ENCODE data around the gene MAP7.

- TF ChIP-seq, protein P1, sequence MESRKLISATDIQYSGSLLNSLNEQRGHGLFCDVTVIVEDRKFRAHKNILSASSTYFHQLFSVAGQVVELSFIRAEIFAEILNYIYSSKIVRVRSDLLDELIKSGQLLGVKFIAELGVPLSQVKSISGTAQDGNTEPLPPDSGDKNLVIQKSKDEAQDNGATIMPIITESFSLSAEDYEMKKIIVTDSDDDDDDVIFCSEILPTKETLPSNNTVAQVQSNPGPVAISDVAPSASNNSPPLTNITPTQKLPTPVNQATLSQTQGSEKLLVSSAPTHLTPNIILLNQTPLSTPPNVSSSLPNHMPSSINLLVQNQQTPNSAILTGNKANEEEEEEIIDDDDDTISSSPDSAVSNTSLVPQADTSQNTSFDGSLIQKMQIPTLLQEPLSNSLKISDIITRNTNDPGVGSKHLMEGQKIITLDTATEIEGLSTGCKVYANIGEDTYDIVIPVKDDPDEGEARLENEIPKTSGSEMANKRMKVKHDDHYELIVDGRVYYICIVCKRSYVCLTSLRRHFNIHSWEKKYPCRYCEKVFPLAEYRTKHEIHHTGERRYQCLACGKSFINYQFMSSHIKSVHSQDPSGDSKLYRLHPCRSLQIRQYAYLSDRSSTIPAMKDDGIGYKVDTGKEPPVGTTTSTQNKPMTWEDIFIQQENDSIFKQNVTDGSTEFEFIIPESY (IDR thresholded peaks at IDR 0.05), result no peak
- no peak for TF ChIP-seq CTCF (IDR thresholded peaks at IDR 0.05; ENCODE audit: low read depth, low read length, missing input control)
- no peak for TF ChIP-seq YY1 (IDR thresholded peaks at IDR 0.05)
- TF ChIP-seq JUND (IDR thresholded peaks at IDR 0.05), result no peak
- TF ChIP-seq, protein P2, sequence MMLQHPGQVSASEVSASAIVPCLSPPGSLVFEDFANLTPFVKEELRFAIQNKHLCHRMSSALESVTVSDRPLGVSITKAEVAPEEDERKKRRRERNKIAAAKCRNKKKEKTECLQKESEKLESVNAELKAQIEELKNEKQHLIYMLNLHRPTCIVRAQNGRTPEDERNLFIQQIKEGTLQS (IDR thresholded peaks at IDR 0.05), result no peak
- no peak for TF ChIP-seq RXRA (IDR thresholded peaks at IDR 0.05)
- TF ChIP-seq GABPA (IDR thresholded peaks at IDR 0.05 in 1 of 2, conservative IDR thresholded peaks at IDR 0.05 in 1 of 2), result no peak
- TF ChIP-seq, protein P3, sequence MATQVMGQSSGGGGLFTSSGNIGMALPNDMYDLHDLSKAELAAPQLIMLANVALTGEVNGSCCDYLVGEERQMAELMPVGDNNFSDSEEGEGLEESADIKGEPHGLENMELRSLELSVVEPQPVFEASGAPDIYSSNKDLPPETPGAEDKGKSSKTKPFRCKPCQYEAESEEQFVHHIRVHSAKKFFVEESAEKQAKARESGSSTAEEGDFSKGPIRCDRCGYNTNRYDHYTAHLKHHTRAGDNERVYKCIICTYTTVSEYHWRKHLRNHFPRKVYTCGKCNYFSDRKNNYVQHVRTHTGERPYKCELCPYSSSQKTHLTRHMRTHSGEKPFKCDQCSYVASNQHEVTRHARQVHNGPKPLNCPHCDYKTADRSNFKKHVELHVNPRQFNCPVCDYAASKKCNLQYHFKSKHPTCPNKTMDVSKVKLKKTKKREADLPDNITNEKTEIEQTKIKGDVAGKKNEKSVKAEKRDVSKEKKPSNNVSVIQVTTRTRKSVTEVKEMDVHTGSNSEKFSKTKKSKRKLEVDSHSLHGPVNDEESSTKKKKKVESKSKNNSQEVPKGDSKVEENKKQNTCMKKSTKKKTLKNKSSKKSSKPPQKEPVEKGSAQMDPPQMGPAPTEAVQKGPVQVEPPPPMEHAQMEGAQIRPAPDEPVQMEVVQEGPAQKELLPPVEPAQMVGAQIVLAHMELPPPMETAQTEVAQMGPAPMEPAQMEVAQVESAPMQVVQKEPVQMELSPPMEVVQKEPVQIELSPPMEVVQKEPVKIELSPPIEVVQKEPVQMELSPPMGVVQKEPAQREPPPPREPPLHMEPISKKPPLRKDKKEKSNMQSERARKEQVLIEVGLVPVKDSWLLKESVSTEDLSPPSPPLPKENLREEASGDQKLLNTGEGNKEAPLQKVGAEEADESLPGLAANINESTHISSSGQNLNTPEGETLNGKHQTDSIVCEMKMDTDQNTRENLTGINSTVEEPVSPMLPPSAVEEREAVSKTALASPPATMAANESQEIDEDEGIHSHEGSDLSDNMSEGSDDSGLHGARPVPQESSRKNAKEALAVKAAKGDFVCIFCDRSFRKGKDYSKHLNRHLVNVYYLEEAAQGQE (IDR thresholded peaks at IDR 0.05), result no peak
- TF ChIP-seq FOXA1 (IDR thresholded peaks at IDR 0.05), result no peak
- no peak for TF ChIP-seq TAF1 (conservative IDR thresholded peaks at IDR 0.05)
- no peak for TF ChIP-seq SP1 (IDR thresholded peaks at IDR 0.05)
- TF ChIP-seq MAX (IDR thresholded peaks at IDR 0.05), result no peak
- no peak for TF ChIP-seq RAD21 (IDR thresholded peaks at IDR 0.05)
These were observed 128.6 kb downstream of the MAP7 start for GRCh38 chr6:136421537-136422158.
